ENCODE measurements around the gene INTS13.

Gene INTS13

GRCh38 chr12:26937443-26937862 lies 328 bp downstream of the INTS13 start:
- TF ChIP-seq CTCF (IDR thresholded peaks at IDR 0.05; ENCODE audit: insufficient read depth, low read length, poor library complexity, severe bottlenecking) (no peak), EZH2phosphoT487 (conservative IDR thresholded peaks at IDR 0.05; ENCODE audit: low read length) (no peak)
- Histone ChIP-seq H3F3A (ENCODE audit: insufficient read depth) (peaks cover 24% of the 10 kb centered on the region), H3K4me3 (ENCODE audit: insufficient read depth, low read length, poor library complexity, severe bottlenecking) (peak overlapping the region; percentile 83), H3K9ac (ENCODE audit: low read length) (peak overlapping the region; percentile 83), H3K79me2 (ENCODE audit: insufficient read depth, low read length) (peaks cover 95% of the 10 kb centered on the region), H3K9me2 (replicated peaks; ENCODE audit: insufficient read depth, low read length) (no peaks in the 10 kb centered on the region), H2AFZ (ENCODE audit: low read depth, low read length, severe bottlenecking) (peak overlapping the region; percentile 53), H3K36me3 (ENCODE audit: low read length) (peaks cover 3% of the 10 kb centered on the region; the same call in 1 of the 2 replicates), H3K9me3 (ENCODE audit: insufficient read depth, low read length) (no peaks in the 10 kb centered on the region), H3K4me2 (ENCODE audit: low read depth, low read length, poor library complexity, severe bottlenecking) (peak overlapping the region; percentile 85), H3K27ac (ENCODE audit: low read depth, low read length) (peak overlapping the region; percentile 86), H4K20me1 (ENCODE audit: low read depth, low read length) (peaks cover 22% of the 10 kb centered on the region; the same call in 1 of the 2 replicates), H3K27me3 (ENCODE audit: low read length) (no peaks in the 10 kb centered on the region)

GRCh38 chr12:26936559-26937442 lies 980 bp downstream of the INTS13 start:
- H3K4me2 ChIP-seq (ENCODE audit: low read depth, low read length, poor library complexity, severe bottlenecking) = peak overlapping the region; percentile 85
- peak overlapping the region; percentile 86; the same call in 1 of the 2 replicates for H3K27ac ChIP-seq (ENCODE audit: low read depth, low read length)
- H3K4me3 ChIP-seq (ENCODE audit: insufficient read depth, low read length, poor library complexity, severe bottlenecking) = peak overlapping the region; percentile 83
- peaks cover 24% of the 10 kb centered on the region for H3F3A ChIP-seq (ENCODE audit: insufficient read depth)
- H3K9me2 ChIP-seq (replicated peaks; ENCODE audit: insufficient read depth, low read length) = no peaks in the 10 kb centered on the region
- peaks cover 22% of the 10 kb centered on the region; the same call in 1 of the 2 replicates for H4K20me1 ChIP-seq (ENCODE audit: low read depth, low read length)
- H3K9me3 ChIP-seq (ENCODE audit: insufficient read depth, low read length) = no peaks in the 10 kb centered on the region
- H3K9ac ChIP-seq (ENCODE audit: low read length) = peak overlapping the region; percentile 83
- peaks cover 3% of the 10 kb centered on the region; the same call in 1 of the 2 replicates for H3K36me3 ChIP-seq (ENCODE audit: low read length)
- H3K79me2 ChIP-seq (ENCODE audit: insufficient read depth, low read length) = peaks cover 95% of the 10 kb centered on the region
- no peak overlapping the region for H2AFZ ChIP-seq (ENCODE audit: low read depth, low read length, severe bottlenecking)
- no peaks in the 10 kb centered on the region for H3K27me3 ChIP-seq (ENCODE audit: low read length)
- no peak for TF ChIP-seq CTCF (IDR thresholded peaks at IDR 0.05; ENCODE audit: insufficient read depth, low read length, poor library complexity, severe bottlenecking)
- no peak for TF ChIP-seq EZH2phosphoT487 (conservative IDR thresholded peaks at IDR 0.05; ENCODE audit: low read length)

GRCh38 chr12:26935636-26936378 lies 2.0 kb downstream of the INTS13 start:
- Histone ChIP-seq H3K9me3 (ENCODE audit: insufficient read depth, low read length) (no peaks in the 10 kb centered on the region), H3K27ac (ENCODE audit: low read depth, low read length) (no peak overlapping the region), H3K4me2 (ENCODE audit: low read depth, low read length, poor library complexity, severe bottlenecking) (peak overlapping the region; percentile 85), H3K9ac (ENCODE audit: low read length) (peak overlapping the region; percentile 83), H3K36me3 (ENCODE audit: low read length) (peaks cover 3% of the 10 kb centered on the region; the same call in 1 of the 2 replicates), H3F3A (ENCODE audit: insufficient read depth) (peaks cover 16% of the 10 kb centered on the region), H4K20me1 (ENCODE audit: low read depth, low read length) (peaks cover 17% of the 10 kb centered on the region; the same call in 1 of the 2 replicates), H3K79me2 (ENCODE audit: insufficient read depth, low read length) (peaks cover 88% of the 10 kb centered on the region), H2AFZ (ENCODE audit: low read depth, low read length, severe bottlenecking) (no peak overlapping the region), H3K4me3 (ENCODE audit: insufficient read depth, low read length, poor library complexity, severe bottlenecking) (peak overlapping the region; percentile 83), H3K27me3 (ENCODE audit: low read length) (no peaks in the 10 kb centered on the region), H3K9me2 (replicated peaks; ENCODE audit: insufficient read depth, low read length) (no peaks in the 10 kb centered on the region)
- TF ChIP-seq EZH2phosphoT487 (conservative IDR thresholded peaks at IDR 0.05; ENCODE audit: low read length) (no peak), CTCF (IDR thresholded peaks at IDR 0.05; ENCODE audit: insufficient read depth, low read length, poor library complexity, severe bottlenecking) (no peak)

Measured in SU-DHL-6 (cell line).